Natural killer cell (primary cell): ENCODE results near the gene ZNF304. TPM values are rescaled to one million over a fixed set of nuclear protein-coding genes. Genes with fewer than 3 reads are reported as not detected.

ENCODE experiments used
- ATAC-seq, 3 donors: fragments of 150-1000 bp in 2 of 3; fragments of 200-7000 bp in 1 of 3; cut with Tn5 transposase; 1 replicate in 1 of 3; 2 replicates in 2 of 3; pipeline ENCODE4 v1.10.0; 2021; ENCODE audit warnings: mild to moderate bottlenecking in 2 of 3, moderate library complexity in 2 of 3
- DNase-seq, 2 donors: peaks; one replicate each; pipeline versions ENCODE4 v3.0.0 to v3.0.0-alpha.2; 2013 to 2021; ENCODE audit warnings: mixed read lengths in 1 of 2
- H3K27ac ChIP-seq: one replicate; pipeline ENCODE4 v1.5.1; 2013; ENCODE audit warnings: mild to moderate bottlenecking, low read length
- H3K27me3 ChIP-seq: one replicate; pipeline ENCODE4 v1.6.1; 2013; ENCODE audit warnings: low read length; ENCODE audit not compliant: control insufficient read depth, insufficient read depth
- H3K36me3 ChIP-seq: one replicate; pipeline ENCODE4 v1.6.1; 2013; ENCODE audit warnings: low read length; ENCODE audit not compliant: control insufficient read depth, insufficient read depth
- H3K4me1 ChIP-seq: one replicate; pipeline ENCODE4 v1.6.1; 2013; ENCODE audit warnings: low read length; ENCODE audit not compliant: control insufficient read depth, insufficient read depth
- H3K4me3 ChIP-seq: one replicate; pipeline ENCODE4 v1.5.1; 2013; ENCODE audit warnings: low read length
- H3K9me3 ChIP-seq: one replicate; pipeline ENCODE4 v1.6.1; 2013; ENCODE audit warnings: low read length; ENCODE audit not compliant: control insufficient read depth, insufficient read depth
- H3K27ac Mint-ChIP-seq, 2 donors: one replicate each; pipeline ENCODE4 v1.8.0; 2022; ENCODE audit warnings: mild to moderate bottlenecking in 2 of 2, mixed read lengths in 2 of 2, moderate library complexity in 1 of 2
- H3K27me3 Mint-ChIP-seq, 2 donors: one replicate each; pipeline ENCODE4 v1.8.0; 2022; ENCODE audit warnings: low read depth in 2 of 2, mixed read lengths in 2 of 2
- H3K36me3 Mint-ChIP-seq: one replicate; pipeline ENCODE4 v1.8.0; 2022; ENCODE audit warnings: mixed read lengths
- H3K4me1 Mint-ChIP-seq, 2 donors: one replicate each; pipeline ENCODE4 v1.8.0; 2022; ENCODE audit warnings: mixed read lengths in 2 of 2
- H3K4me3 Mint-ChIP-seq: one replicate; pipeline ENCODE4 v1.8.0; 2022; ENCODE audit warnings: mild to moderate bottlenecking, moderate library complexity, mixed read lengths
- H3K9me3 Mint-ChIP-seq, 2 donors: one replicate each; pipeline ENCODE4 v1.8.0; 2022; ENCODE audit warnings: mixed read lengths in 2 of 2
- WGBS: methylation state at CpG from one replicate; pipeline ENCODE4 v1.1.7; 2013; ENCODE audit warnings: missing lambda C conversion rate; ENCODE audit not compliant: insufficient coverage; 5-methylcytosine and 5-hydroxymethylcytosine counted together
- intact Hi-C: fragments of 100-400 bp; cut with micrococcal nuclease; formaldehyde crosslinking; loops from one replicate; pipeline ENCODE4 v1.14.2; 2022
- total RNA-seq, 4 donors: library from RNA; stranded (reverse); fragments of 120-200 nt in 1 of 4; gene quantifications; one replicate each; pipeline versions ENCODE4 v1.2.3 to v1.2.4, GENCODE V29; 2013 to 2022
- TF ChIP-seq, protein P1 (sequence below): fragments of 200-600 bp; IDR thresholded peaks from one replicate; pipeline ENCODE4 v1.8.0; 2022; ENCODE audit warnings: antibody characterized with exemption

ZNF304 gene
- total RNA-seq: 10 to 100 TPM in 1 of 3 donors, 1 to 10 TPM in 2; 6.6 to 10.7 (median 9.2) TPM
- total RNA-seq (2013): 13.3 TPM

DNA sequence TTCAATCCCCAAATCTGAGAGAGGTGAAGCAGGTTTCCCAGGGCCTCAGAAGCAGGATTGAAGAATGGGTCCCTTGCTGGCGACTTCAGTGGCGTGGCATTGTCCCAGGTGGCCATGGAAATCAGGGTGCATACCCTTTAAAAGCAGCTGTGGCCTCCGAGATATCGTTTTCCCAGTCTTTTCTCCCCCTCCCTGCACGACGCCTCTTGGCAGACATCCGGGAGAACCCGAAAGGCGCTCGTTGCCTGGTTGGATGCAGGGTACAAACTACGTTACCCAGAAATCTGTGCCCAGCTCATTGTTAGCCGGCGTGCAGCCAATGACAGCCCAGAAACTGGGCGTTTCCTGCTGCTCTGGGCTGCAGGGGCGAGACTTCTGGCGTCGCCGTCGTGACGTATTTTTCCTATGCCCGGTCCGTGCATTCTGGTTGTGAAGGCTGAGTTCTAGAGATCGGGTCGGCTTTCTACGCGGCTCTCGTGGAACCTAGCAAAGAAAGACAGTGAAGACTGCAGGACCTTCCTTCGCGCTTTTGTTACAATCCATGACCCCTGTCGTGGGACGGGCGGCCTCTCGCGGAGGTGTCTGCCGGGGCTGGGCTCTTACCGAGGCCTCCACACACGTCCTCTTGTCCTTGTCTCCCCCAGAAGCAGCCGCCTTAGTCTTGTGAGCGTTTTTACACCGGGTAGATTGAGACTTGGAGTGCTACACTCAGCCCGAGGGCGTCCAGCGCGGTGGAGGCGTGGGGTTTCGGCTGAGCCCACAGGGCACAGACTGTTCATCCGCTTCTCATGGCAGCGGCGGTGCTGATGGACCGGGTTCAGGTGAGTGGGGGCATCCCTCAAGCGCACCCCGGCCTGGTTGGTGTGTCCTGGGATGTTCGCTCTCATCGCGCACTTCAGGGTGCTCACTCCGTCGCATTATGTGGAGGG, at the start of gene ZNF304:
Gene ZNF304, plus strand, starts transcription at position 395 of the 929 bp plus-strand sequence. Its CDS starts 394 bp downstream, at position 789.
- Histone ChIP-seq H3K27me3 (peaks cover 2% of the 10 kb centered on the region), H3K9me3 (peaks cover 25% of the 10 kb centered on the region), H3K4me1 (peaks cover 17% of the 10 kb centered on the region), H3K4me3 (peak within 1 kb of the TSS; percentile 91), H3K36me3 (peaks cover 25% of the 10 kb centered on the region), H3K27ac (peak within 1 kb of the TSS; percentile 77)
- Mint-ChIP-seq H3K4me3 (peak within 1 kb of the TSS; percentile 98), H3K27me3 (peaks cover 8 to 16% of the 10 kb centered on the region in 2 donors), H3K9me3 (peaks cover 9 to 17% of the 10 kb centered on the region in 2 donors), H3K4me1 (peaks cover 32 to 33% of the 10 kb centered on the region in 2 donors), H3K36me3 (peaks cover 42% of the 10 kb centered on the region), H3K27ac (peak within 1 kb of the TSS; percentile 95 to 97)
- WGBS: 3% methylated on average over 57 of the region's 57 CpGs
- intact Hi-C loops: loop anchor here (1.0 to 5.0 kb wide), 6 partner anchors 12 to 110 kb away; partner anchors contain the start of genes TRAPPC2B, ZNF17, ZNF460 and ZNF543
- peak; percentile 75 to 91 for DNase-seq
- TF ChIP-seq, protein P1, sequence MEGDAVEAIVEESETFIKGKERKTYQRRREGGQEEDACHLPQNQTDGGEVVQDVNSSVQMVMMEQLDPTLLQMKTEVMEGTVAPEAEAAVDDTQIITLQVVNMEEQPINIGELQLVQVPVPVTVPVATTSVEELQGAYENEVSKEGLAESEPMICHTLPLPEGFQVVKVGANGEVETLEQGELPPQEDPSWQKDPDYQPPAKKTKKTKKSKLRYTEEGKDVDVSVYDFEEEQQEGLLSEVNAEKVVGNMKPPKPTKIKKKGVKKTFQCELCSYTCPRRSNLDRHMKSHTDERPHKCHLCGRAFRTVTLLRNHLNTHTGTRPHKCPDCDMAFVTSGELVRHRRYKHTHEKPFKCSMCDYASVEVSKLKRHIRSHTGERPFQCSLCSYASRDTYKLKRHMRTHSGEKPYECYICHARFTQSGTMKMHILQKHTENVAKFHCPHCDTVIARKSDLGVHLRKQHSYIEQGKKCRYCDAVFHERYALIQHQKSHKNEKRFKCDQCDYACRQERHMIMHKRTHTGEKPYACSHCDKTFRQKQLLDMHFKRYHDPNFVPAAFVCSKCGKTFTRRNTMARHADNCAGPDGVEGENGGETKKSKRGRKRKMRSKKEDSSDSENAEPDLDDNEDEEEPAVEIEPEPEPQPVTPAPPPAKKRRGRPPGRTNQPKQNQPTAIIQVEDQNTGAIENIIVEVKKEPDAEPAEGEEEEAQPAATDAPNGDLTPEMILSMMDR: no peak
- ATAC-seq: peak; percentile 94 to 99 (median 98)

DNA sequence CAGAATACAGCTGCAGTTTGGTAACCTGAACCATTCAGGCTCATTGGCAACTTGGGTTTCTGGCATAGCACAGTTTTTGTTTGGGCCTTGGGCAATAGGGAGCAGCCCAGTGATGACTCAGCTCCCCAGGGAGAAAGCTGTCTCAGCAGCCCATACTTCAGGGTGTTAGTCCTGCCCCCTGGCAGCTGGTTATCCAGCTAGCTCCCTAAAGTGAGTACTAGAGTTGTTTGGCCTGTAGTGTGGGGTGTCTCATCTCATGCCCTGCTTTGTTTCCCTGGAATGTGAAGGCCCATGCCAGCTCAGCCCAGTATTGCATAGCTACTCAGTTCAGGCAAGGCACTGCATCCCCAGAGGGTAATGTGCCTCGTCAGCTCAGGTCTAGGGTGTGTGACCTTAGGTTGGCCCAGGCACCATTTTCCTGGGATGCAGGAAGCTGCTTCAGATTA, 49.0 kb upstream of the ZNF304 start:
- peaks cover 13 to 16% of the 10 kb centered on the region in 2 donors for H3K4me1 Mint-ChIP-seq
- TF ChIP-seq, protein P1: no peak
- Histone ChIP-seq H3K36me3 (peaks cover 13% of the 10 kb centered on the region), H3K4me1 (no peaks in the 10 kb centered on the region), H3K27ac (no peak overlapping the region), H3K27me3 (no peaks in the 10 kb centered on the region), H3K4me3 (no peak overlapping the region), H3K9me3 (no peaks in the 10 kb centered on the region)
- 88% methylated on average over 1 of the region's 1 CpG for WGBS
- ATAC-seq (peak in 1 of 3 donors; percentile 12), DNase-seq (no peak)
- H3K4me3 Mint-ChIP-seq: no peak overlapping the region
- H3K9me3 Mint-ChIP-seq: no peaks in the 10 kb centered on the region
- H3K36me3 Mint-ChIP-seq: peaks cover 8% of the 10 kb centered on the region
- no peaks in the 10 kb centered on the region for H3K27me3 Mint-ChIP-seq
- intact Hi-C loops: no loop called here
- H3K27ac Mint-ChIP-seq: no peak overlapping the region

DNA sequence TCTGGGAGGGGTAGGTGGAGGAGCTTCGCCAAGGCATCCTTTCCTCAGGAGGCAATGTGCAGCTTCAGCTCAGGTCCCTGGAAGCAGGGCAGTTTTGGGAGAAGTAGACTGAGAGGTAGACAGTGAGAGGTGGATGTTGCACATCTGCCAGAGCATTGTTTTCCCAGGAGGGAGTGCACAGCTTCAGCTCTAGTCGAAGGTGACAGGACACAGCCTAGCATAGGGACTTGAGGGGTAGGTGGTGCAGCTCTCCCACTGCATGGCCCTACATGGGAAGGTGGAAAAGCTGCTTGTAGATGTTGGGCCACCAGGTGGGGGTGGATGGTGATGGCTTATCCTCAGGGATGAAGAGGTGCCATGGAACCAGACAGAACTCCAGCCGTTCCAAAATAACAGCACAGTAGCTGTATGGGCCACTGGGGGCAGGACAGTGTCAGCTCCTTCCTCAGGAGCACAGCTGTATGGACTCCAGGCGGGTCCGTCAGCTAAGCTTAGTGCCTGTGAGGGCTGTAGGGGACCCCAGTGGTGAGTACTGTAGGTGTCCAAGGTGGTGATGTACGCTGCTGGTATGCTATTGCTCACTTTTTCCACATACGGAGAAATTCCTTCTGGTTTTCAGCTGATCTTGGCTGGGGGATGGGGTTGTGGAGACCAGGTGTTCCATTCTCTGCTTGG, 48.2 kb upstream of the ZNF304 start:
- Mint-ChIP-seq H3K9me3 (no peaks in the 10 kb centered on the region), H3K27ac (no peak overlapping the region), H3K4me3 (no peak overlapping the region), H3K4me1 (peaks cover 8 to 9% of the 10 kb centered on the region in 2 donors), H3K27me3 (no peaks in the 10 kb centered on the region), H3K36me3 (peaks cover 3% of the 10 kb centered on the region)
- Histone ChIP-seq H3K27ac (no peak overlapping the region), H3K4me3 (no peak overlapping the region), H3K9me3 (no peaks in the 10 kb centered on the region), H3K27me3 (no peaks in the 10 kb centered on the region), H3K4me1 (no peaks in the 10 kb centered on the region), H3K36me3 (peaks cover 11% of the 10 kb centered on the region)
- no peak for ATAC-seq
- no peak for DNase-seq
- 86% methylated on average over 7 of the region's 7 CpGs for WGBS
- TF ChIP-seq, protein P1: no peak
- intact Hi-C loops: no loop called here
